A549 (cell line): ENCODE data around the gene PSEN2. TPM values are rescaled to one million over a fixed set of nuclear protein-coding genes. Genes with fewer than 3 reads are reported as not detected.

Experiments used
- ATAC-seq, 2 experiments: fragments of 200-7000 bp in 1 of 2; fragments of >200 bp in 1 of 2; cut with Nextera tagmentation in 1 of 2; cut with Tn5 transposase in 1 of 2; 3 replicates each; pipeline versions ENCODE4 v1.8.0 to v1.9.1; 2018 to 2020; ENCODE audit warnings: mild to moderate bottlenecking in 1 of 2, moderate library complexity in 1 of 2
- CTCF ChIA-PET: fragments of 300-600 bp; sonication (Branson Sonifier 250); formaldehyde crosslinking; extraction: SDS; loops from one replicate; lab custom pipeline; 2021; ENCODE audit warnings: antibody characterized with exemption, inconsistent platforms; lab: Yijun Ruan, JAX
- POLR2A ChIA-PET: fragments of 350-600 bp; formaldehyde crosslinking; extraction: SDS; loops from one replicate; lab custom pipeline; 2021; ENCODE audit warnings: antibody characterized with exemption, inconsistent platforms; lab: Yijun Ruan, JAX
- DNase-seq, 2 experiments: peaks; one replicate each; pipeline versions ENCODE4 v3.0.0 to v3.0.0-alpha.2; 2011 to 2016; ENCODE audit warnings: low read depth in 1 of 2, low spot score in 1 of 2
- FAIRE-seq: peaks from 2 replicates; lab custom pipeline; 2011; peaks lifted over from hg19 to GRCh38; lab: Jason Lieb, UNC
- H3K27ac ChIP-seq, 2 experiments: fragments of >200 bp; sonication (Bioruptor Twin); formaldehyde crosslinking; 3 replicates each; pipeline ENCODE4 v1.5.1; 2016 to 2017
- H3K4me1 ChIP-seq: fragments of >200 bp; sonication (Bioruptor Twin); formaldehyde crosslinking; 3 replicates; pipeline ENCODE4 v1.6.1; 2016
- H3K4me2 ChIP-seq: fragments of >200 bp; sonication (Bioruptor Twin); formaldehyde crosslinking; 3 replicates; pipeline ENCODE4 v1.6.1; 2016
- H3K4me3 ChIP-seq: fragments of >200 bp; sonication (Bioruptor Twin); formaldehyde crosslinking; 3 replicates; pipeline ENCODE4 v1.5.1; 2016
- H3K9me3 ChIP-seq: fragments of >200 bp; sonication (Bioruptor Twin); formaldehyde crosslinking; 3 replicates; pipeline ENCODE4 v1.6.1; 2016
- BCL3 ChIP-seq: fragments of >200 bp; sonication (Bioruptor Twin); formaldehyde crosslinking; IDR thresholded peaks from 3 replicates; pipeline ENCODE4 v1.6.1; 2016
- CHD2 ChIP-seq: fragments of 150-350 bp; IDR thresholded peaks from 2 replicates; pipeline ENCODE4 v1.6.1; 2014; ENCODE audit warnings: low read length; ENCODE audit not compliant: partially characterized antibody
- CHD4 ChIP-seq: fragments of 200-600 bp; sonication (generic); IDR thresholded peaks from 2 replicates; pipeline ENCODE4 v1.6.1; 2016; ENCODE audit warnings: antibody characterized with exemption, mild to moderate bottlenecking, borderline replicate concordance
- CTCF ChIP-seq: fragments of >200 bp; sonication (Bioruptor Twin); formaldehyde crosslinking; IDR thresholded peaks from 3 replicates; pipeline ENCODE4 v1.5.1; 2016
- EHF ChIP-seq: fragments of 250-450 bp; sonication (Bioruptor Pico); IDR thresholded peaks from 2 replicates; pipeline ENCODE4 v1.5.0; 2020; ENCODE audit warnings: mild to moderate bottlenecking
- EHMT2 ChIP-seq: fragments of 200-600 bp; sonication (generic); IDR thresholded peaks from 2 replicates; pipeline ENCODE4 v1.6.1; 2016; ENCODE audit warnings: antibody characterized with exemption, low read depth, mild to moderate bottlenecking, moderate library complexity
- EP300 ChIP-seq, 2 experiments: fragments of >200 bp; sonication (Bioruptor Twin); formaldehyde crosslinking; IDR thresholded peaks; 2 replicates in 1 of 2; 3 replicates in 1 of 2; pipeline ENCODE4 v1.6.1; 2016 to 2017
- ESRRA ChIP-seq: fragments of 150-350 bp; IDR thresholded peaks from 2 replicates; pipeline ENCODE4 v1.6.1; 2014; ENCODE audit warnings: mild to moderate bottlenecking, low read length, borderline replicate concordance
- FOXS1 ChIP-seq: fragments of 250-450 bp; sonication (Bioruptor Pico); IDR thresholded peaks from 2 replicates; pipeline ENCODE4 v1.5.0; 2020; ENCODE audit warnings: mild to moderate bottlenecking, moderate library complexity
- HDAC2 ChIP-seq: fragments of 200-600 bp; sonication (generic); IDR thresholded peaks from 2 replicates; pipeline ENCODE4 v1.6.1; 2016
- HES2 ChIP-seq: fragments of >200 bp; sonication (Bioruptor Twin); formaldehyde crosslinking; IDR thresholded peaks from 2 replicates; pipeline ENCODE4 v1.6.1; 2016
- JUN ChIP-seq, 2 experiments: fragments of >200 bp; sonication (Bioruptor Twin); formaldehyde crosslinking; IDR thresholded peaks; 2 replicates in 1 of 2; 3 replicates in 1 of 2; pipeline ENCODE4 v1.6.1; 2016 to 2017
- MYC ChIP-seq: IDR thresholded peaks from 2 replicates; pipeline ENCODE4 v1.6.1; 2012; ENCODE audit warnings: mild to moderate bottlenecking, inconsistent platforms, low read length, improper control_type of control experiment, borderline replicate concordance
- NR3C1 ChIP-seq: fragments of >200 bp; sonication (Bioruptor Twin); formaldehyde crosslinking; IDR thresholded peaks from 3 replicates; pipeline ENCODE4 v1.6.1; 2017
- POLR2AphosphoS2 ChIP-seq: conservative IDR thresholded peaks from 2 replicates; pipeline ENCODE4 v1.6.1; 2012; ENCODE audit warnings: low read length, improper control_type of control experiment, inconsistent platforms
- RCOR1 ChIP-seq: fragments of 150-350 bp; IDR thresholded peaks from 2 replicates; pipeline ENCODE4 v1.6.1; 2014; ENCODE audit warnings: antibody characterized with exemption, low read length, low read depth
- SMC3 ChIP-seq: fragments of >200 bp; sonication (Bioruptor Twin); formaldehyde crosslinking; IDR thresholded peaks from 3 replicates; pipeline ENCODE4 v1.6.1; 2018; ENCODE audit warnings: inconsistent platforms
- SREBF2 ChIP-seq: fragments of 450-650 bp; IDR thresholded peaks from 2 replicates; pipeline ENCODE4 v1.6.1; 2014; ENCODE audit warnings: mild to moderate bottlenecking, moderate library complexity
- ZC3H11A ChIP-seq: fragments of 450-650 bp; IDR thresholded peaks from 2 replicates; pipeline ENCODE4 v1.6.1; 2014; ENCODE audit warnings: antibody characterized with exemption, mild to moderate bottlenecking
- ZNF302 ChIP-seq: fragments of 250-450 bp; sonication (Bioruptor Pico); IDR thresholded peaks from 2 replicates; pipeline ENCODE4 v1.9.0; 2021; ENCODE audit warnings: inconsistent platforms, mild to moderate bottlenecking, moderate library complexity
- ZSCAN20 ChIP-seq: fragments of 250-450 bp; sonication (Bioruptor Pico); IDR thresholded peaks from 2 replicates; pipeline ENCODE4 v1.8.0; 2022; ENCODE audit warnings: mild to moderate bottlenecking, moderate library complexity
- WGBS: methylation state at CpG from one replicate; pipeline ENCODE4 v1.1.6; 2017; ENCODE audit errors: missing lambda C conversion rate; 5-methylcytosine and 5-hydroxymethylcytosine counted together
- polyA plus RNA-seq, 4 experiments: library from polyadenylated mRNA; depleted of rRNA in 3 of 4; stranded (reverse); fragments of >200 nt; fragmentation: RNase III in 1 of 4; extraction: RNeasy Plus Mini Kit Qiagen cat#74134 plus additional on column Dnase treatment in 1 of 4; gene quantifications; 2 replicates in 3 of 4; 3 replicates in 1 of 4; pipeline ENCODE4 v1.2.3, GENCODE V29; 2011 to 2017
- TF ChIP-seq, protein P1 (sequence below): IDR thresholded peaks from 2 replicates; pipeline ENCODE4 v1.6.1; 2012
- TF ChIP-seq, protein P2 (sequence below): IDR thresholded peaks from 2 replicates; pipeline ENCODE4 v1.6.1; 2012; ENCODE audit warnings: low read depth, borderline replicate concordance
- TF ChIP-seq, protein P3 (sequence below): fragments of 150-350 bp; IDR thresholded peaks from 2 replicates; pipeline ENCODE4 v1.6.1; 2014; ENCODE audit warnings: low read depth, mild to moderate bottlenecking, low read length
- TF ChIP-seq, protein P4 (sequence below): IDR thresholded peaks from 2 replicates; pipeline ENCODE4 v1.6.1; 2012

The PSEN2 gene
- polyA plus RNA-seq, 2 of the 4 experiments (the other 2 are of a cell fraction), result 23.4 to 24.2 TPM

- no peak for FAIRE-seq
- ChIA-PET POLR2A (no interaction called here), CTCF (interaction anchor here (0.6 kb wide), 1 partner anchor 223 kb away, joined by 3 read pairs; no protein-coding TSS in a partner anchor)
- Histone ChIP-seq H3K4me3 (no peak overlapping the region), H3K4me2 (no peak overlapping the region), H3K27ac (no peak overlapping the region), H3K9me3 (no peaks in the 10 kb centered on the region), H3K4me1 (no peaks in the 10 kb centered on the region)
- WGBS, result 70% methylated on average over 8 of the region's 8 CpGs
- DNase-seq, result no peak
- TF ChIP-seq CHD2, result no peak
- no peak for TF ChIP-seq HDAC2
- TF ChIP-seq, protein P1, sequence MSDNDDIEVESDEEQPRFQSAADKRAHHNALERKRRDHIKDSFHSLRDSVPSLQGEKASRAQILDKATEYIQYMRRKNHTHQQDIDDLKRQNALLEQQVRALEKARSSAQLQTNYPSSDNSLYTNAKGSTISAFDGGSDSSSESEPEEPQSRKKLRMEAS, result no peak
- no peak for TF ChIP-seq EHF (CRISPR knock-in tag)
- no peak for TF ChIP-seq POLR2AphosphoS2
- TF ChIP-seq CHD4, result no peak
- TF ChIP-seq ESRRA, result no peak
- TF ChIP-seq EHMT2, result no peak
- TF ChIP-seq FOXS1, result no peak
- TF ChIP-seq RCOR1, result no peak
- no peak for TF ChIP-seq ZC3H11A
- no peak for TF ChIP-seq ZNF302 (CRISPR knock-in tag)
- no peak for TF ChIP-seq JUN (IDR thresholded peaks at IDR 0.05)
- TF ChIP-seq, protein P2, sequence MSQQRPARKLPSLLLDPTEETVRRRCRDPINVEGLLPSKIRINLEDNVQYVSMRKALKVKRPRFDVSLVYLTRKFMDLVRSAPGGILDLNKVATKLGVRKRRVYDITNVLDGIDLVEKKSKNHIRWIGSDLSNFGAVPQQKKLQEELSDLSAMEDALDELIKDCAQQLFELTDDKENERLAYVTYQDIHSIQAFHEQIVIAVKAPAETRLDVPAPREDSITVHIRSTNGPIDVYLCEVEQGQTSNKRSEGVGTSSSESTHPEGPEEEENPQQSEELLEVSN, result no peak
- TF ChIP-seq, protein P3, sequence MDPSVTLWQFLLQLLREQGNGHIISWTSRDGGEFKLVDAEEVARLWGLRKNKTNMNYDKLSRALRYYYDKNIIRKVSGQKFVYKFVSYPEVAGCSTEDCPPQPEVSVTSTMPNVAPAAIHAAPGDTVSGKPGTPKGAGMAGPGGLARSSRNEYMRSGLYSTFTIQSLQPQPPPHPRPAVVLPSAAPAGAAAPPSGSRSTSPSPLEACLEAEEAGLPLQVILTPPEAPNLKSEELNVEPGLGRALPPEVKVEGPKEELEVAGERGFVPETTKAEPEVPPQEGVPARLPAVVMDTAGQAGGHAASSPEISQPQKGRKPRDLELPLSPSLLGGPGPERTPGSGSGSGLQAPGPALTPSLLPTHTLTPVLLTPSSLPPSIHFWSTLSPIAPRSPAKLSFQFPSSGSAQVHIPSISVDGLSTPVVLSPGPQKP, result no peak
- no peak for TF ChIP-seq HES2
- no peak for TF ChIP-seq BCL3
- TF ChIP-seq, protein P4, sequence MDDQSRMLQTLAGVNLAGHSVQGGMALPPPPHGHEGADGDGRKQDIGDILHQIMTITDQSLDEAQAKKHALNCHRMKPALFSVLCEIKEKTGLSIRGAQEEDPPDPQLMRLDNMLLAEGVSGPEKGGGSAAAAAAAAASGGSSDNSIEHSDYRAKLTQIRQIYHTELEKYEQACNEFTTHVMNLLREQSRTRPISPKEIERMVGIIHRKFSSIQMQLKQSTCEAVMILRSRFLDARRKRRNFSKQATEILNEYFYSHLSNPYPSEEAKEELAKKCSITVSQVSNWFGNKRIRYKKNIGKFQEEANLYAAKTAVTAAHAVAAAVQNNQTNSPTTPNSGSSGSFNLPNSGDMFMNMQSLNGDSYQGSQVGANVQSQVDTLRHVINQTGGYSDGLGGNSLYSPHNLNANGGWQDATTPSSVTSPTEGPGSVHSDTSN, result no peak
- ATAC-seq, result no peak; a peak in 1 of 6 replicates
Measured at GRCh38 chr1:226892524-226892875, 22.1 kb downstream of the PSEN2 start.

DNA sequence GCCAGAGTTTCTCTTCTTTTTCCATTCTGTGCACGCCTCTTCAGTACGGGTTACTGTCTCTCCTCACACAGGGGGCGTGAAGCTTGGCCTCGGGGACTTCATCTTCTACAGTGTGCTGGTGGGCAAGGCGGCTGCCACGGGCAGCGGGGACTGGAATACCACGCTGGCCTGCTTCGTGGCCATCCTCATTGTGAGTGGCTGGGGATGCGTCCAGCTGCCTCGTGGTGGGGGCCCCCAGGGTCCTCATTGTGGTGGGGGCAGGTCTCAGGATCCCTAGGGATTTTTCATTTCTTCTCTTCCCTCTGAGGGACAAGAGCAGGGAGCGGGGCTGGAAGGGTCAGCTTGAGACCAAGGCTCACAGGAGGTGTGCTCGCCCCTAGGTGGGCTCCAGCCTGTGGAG lies 23.5 kb downstream of the PSEN2 start:
- FAIRE-seq, result no peak
- ATAC-seq, result no peak
- Histone ChIP-seq H3K27ac (no peak overlapping the region), H3K4me2 (no peak overlapping the region), H3K4me1 (no peaks in the 10 kb centered on the region), H3K9me3 (no peaks in the 10 kb centered on the region), H3K4me3 (no peak overlapping the region)
- no peak for TF ChIP-seq HES2
- no peak for TF ChIP-seq EP300 (IDR thresholded peaks at IDR 0.05)
- no peak for TF ChIP-seq EHF (CRISPR knock-in tag)
- no peak for TF ChIP-seq SMC3
- no peak for TF ChIP-seq NR3C1
- TF ChIP-seq EHMT2, result no peak
- TF ChIP-seq, protein P4, result no peak
- TF ChIP-seq ZSCAN20 (CRISPR knock-in tag), result no peak
- no peak for TF ChIP-seq SREBF2
- TF ChIP-seq HDAC2, result no peak
- no peak for TF ChIP-seq MYC
- no peak for TF ChIP-seq JUN (IDR thresholded peaks at IDR 0.05)
- TF ChIP-seq, protein P2, result no peak
- no peak for TF ChIP-seq ESRRA
- no peak for TF ChIP-seq CTCF
- ChIA-PET POLR2A (no interaction called here), CTCF (interaction anchor here (1.4 kb wide), 1 partner anchor 14 kb away, joined by 5 read pairs; no protein-coding TSS in a partner anchor)
- WGBS, result 92% methylated on average over 10 of the region's 13 CpGs
- DNase-seq, result no peak
